Epithelial cell of proximal tubule (primary cell): Measurements from ENCODE around the gene RBFOX2. TPM values are rescaled to one million over a fixed set of nuclear protein-coding genes. Genes with fewer than 3 reads are reported as not detected.

Source experiments
- DNase-seq: peaks from one replicate; pipeline ENCODE4 v3.0.0-alpha.2; 2011; ENCODE audit warnings: low read depth
- H3K4me3 ChIP-seq: 2 replicates; pipeline ENCODE4 v1.5.1; 2011; ENCODE audit warnings: low read depth, mild to moderate bottlenecking, low read length
- CTCF ChIP-seq: conservative IDR thresholded peaks from 2 replicates; pipeline ENCODE4 v1.5.1; 2012; ENCODE audit warnings: low read depth, mild to moderate bottlenecking, low read length
- total RNA-seq: library from RNA; depleted of rRNA; stranded (reverse); fragments of >200 nt; gene quantifications from 2 replicates; pipeline ENCODE4 v1.2.3, GENCODE V29; 2015

The RBFOX2 gene
- total RNA-seq, 1 donor from 2014 or later = 67.0 TPM

DNA sequence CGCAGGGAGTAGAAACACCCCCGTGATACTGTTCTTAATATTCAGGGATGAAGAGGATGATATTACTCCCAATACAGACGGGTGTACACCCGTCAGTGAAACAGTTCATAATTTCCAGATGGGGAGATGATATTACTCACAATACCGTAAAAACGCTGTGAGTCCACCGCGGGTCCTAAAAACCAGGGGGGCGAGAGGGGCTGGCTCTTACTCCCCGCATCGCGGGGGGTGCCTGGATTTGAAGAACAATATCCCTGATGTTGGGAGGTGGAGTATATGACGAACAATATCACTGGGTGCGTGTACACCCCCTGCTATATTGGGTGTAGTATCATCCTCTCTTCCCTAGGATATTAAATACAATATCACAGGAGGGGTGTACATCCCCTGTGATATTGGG is 331.5 kb downstream of the RBFOX2 start:
- H3K4me3 ChIP-seq = no peak overlapping the region
- TF ChIP-seq CTCF = no peak
- no peak for DNase-seq

GRCh38 chr22:35695202-35695601 is 333.4 kb downstream of the RBFOX2 start:
- TF ChIP-seq CTCF = no peak
- no peak overlapping the region for H3K4me3 ChIP-seq
- no peak for DNase-seq

- no peak for DNase-seq
- no peak for TF ChIP-seq CTCF
- no peak overlapping the region for H3K4me3 ChIP-seq
Measured at GRCh38 chr22:35690001-35690400, 338.6 kb downstream of the RBFOX2 start.

DNA sequence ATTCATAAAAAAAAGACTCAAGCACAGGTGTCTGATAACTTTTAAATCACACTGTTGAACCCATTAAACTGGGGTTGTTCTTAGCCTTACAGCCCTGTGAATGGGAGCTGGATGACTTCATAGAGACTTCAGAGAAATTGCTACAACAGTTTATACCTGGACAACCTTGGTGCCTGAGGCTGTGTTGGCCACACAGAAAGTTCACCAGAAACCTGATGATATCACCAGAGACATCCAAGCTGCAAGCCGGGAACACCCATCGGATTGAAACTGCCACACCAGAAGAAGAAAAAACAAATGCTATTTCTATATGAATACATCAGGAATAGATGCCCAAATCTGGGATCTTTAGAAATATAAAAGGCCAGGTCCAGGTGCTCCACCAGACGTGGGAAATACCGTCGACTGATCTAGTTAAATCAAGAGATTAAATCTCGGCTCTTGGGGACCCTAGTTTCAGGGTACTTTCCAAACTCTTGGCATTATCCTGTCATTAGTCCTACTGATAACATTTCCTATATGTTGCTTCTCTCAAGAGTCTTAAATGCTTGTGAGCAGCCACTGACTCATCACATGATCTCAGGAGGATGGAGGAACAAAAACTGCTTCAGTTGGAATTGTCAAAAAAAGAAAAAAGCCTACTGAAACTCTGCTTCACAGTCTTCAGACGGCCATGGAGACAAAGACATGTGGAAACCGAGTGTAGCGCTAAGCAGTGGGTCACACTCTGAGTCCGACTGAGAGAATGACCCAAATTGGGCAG is 339.5 kb downstream of the RBFOX2 start:
- no peak overlapping the region for H3K4me3 ChIP-seq
- no peak for TF ChIP-seq CTCF
- no peak for DNase-seq

Other genes starting within 250 kb of the RBFOX2 start
- 2.1 and 4.8 TPM in 2 replicates for gene APOL3, start 131.9 kb upstream of the RBFOX2 start, total RNA-seq
- 0.07 TPM in 1 of 2 replicates, not detected in the other for gene APOL4, start 173.0 kb upstream of the RBFOX2 start, total RNA-seq
- gene APOL2, start 210.7 kb upstream of the RBFOX2 start, total RNA-seq = 22.8 and 37.8 TPM in 2 replicates
- 5.7 and 7.2 TPM in 2 replicates for gene APOL1, start 224.3 kb upstream of the RBFOX2 start, total RNA-seq